Cardiac fibroblast (primary cell): Measurements from ENCODE around the gene RUFY4.

Experiments
- DNase-seq, 2 donors: peaks; one replicate each; pipeline versions ENCODE4 v3.0.0 to v3.0.0-alpha.2; 2010; ENCODE audit warnings: low read depth in 2 of 2
- H3K4me3 ChIP-seq, 2 donors: replicated peaks in 1 of 2; 1 replicate in 1 of 2; 2 replicates in 1 of 2; pipeline ENCODE4 v1.5.1; 2011; ENCODE audit warnings: low read depth in 2 of 2, low read length in 2 of 2, mild to moderate bottlenecking in 2 of 2, moderate library complexity in 1 of 2
- CTCF ChIP-seq: IDR thresholded peaks from one replicate; pipeline ENCODE4 v1.5.1; 2011; ENCODE audit warnings: low read depth, mild to moderate bottlenecking, low read length, inconsistent platforms

Gene RUFY4

GRCh38 chr2:218026676-218027425, 42.2 kb upstream of the RUFY4 start:
- no peak overlapping the region for H3K4me3 ChIP-seq
- TF ChIP-seq CTCF, result no peak
- DNase-seq, result no peak

- no peak for TF ChIP-seq CTCF
- H3K4me3 ChIP-seq, result no peak overlapping the region
- DNase-seq, result no peak
Observed at GRCh38 chr2:218027426-218028188, 41.4 kb upstream of the RUFY4 start.

GRCh38 chr2:218028189-218028495, 40.9 kb upstream of the RUFY4 start:
- no peak overlapping the region for H3K4me3 ChIP-seq
- no peak for TF ChIP-seq CTCF
- no peak for DNase-seq

- no peak for DNase-seq
- H3K4me3 ChIP-seq, result no peak overlapping the region
- TF ChIP-seq CTCF, result no peak
Observed at GRCh38 chr2:218028562-218029348, 40.3 kb upstream of the RUFY4 start.

- no peak for TF ChIP-seq CTCF
- no peak overlapping the region for H3K4me3 ChIP-seq
- DNase-seq, result no peak
Observed at GRCh38 chr2:218029366-218030360, 39.4 kb upstream of the RUFY4 start.
